ENCODE results near the gene DNAJC3.

The DNAJC3 gene

DNA sequence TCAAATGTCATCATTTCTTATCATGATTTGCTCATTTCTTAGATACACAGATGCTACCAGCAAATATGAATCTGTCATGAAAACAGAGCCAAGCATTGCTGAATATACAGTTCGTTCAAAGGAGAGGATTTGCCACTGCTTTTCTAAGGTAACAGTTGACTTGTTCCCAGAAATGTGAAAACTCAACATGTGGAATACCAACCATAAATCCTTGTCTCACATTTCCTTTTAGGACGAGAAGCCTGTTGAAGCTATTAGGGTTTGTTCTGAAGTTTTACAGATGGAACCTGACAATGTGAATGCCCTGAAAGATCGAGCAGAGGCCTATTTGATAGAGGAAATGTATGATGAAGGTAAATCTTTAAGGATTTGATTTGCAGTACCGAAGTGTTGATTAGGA is 86.7 kb downstream of the DNAJC3 start:
- Histone ChIP-seq H3K36me3 (replicated peaks in 1 of 2; ENCODE audit: control insufficient read depth in 2 of 2, insufficient read depth in 2 of 2, low read length in 2 of 2) (peaks cover 0 to 33% of the 10 kb centered on the region in 2 donors), H2AFZ (ENCODE audit: low read length) (no peak overlapping the region), H3K4me2 (ENCODE audit: insufficient read depth, low read length, poor library complexity, severe bottlenecking) (no peak overlapping the region), H3K14ac (ENCODE audit: low read length) (no peak overlapping the region), H3K4me3 (ENCODE audit: low read length in 2 of 2) (no peak overlapping the region), H3K18ac (ENCODE audit: low read length) (no peak overlapping the region), H3K4ac (ENCODE audit: low read length) (no peak overlapping the region), H2BK12ac (ENCODE audit: low read length) (no peak overlapping the region), H3K79me1 (ENCODE audit: low read depth, low read length) (no peaks in the 10 kb centered on the region), H2BK120ac (ENCODE audit: low read depth, low read length) (no peak overlapping the region), H3K9me3 (replicated peaks in 1 of 2; ENCODE audit: control insufficient read depth in 2 of 2, insufficient read depth in 1 of 2, low read depth in 1 of 2, low read length in 2 of 2) (no peaks in the 10 kb centered on the region), H2BK5ac (ENCODE audit: low read length) (no peak overlapping the region), H3K23ac (ENCODE audit: low read depth, low read length, poor library complexity) (no peak overlapping the region), H3K4me1 (ENCODE audit: control insufficient read depth in 2 of 2, insufficient read depth in 1 of 2, low read depth in 1 of 2, low read length in 2 of 2) (no peaks in the 10 kb centered on the region), H3K27ac (replicated peaks; ENCODE audit: low read length) (no peak overlapping the region), H4K8ac (ENCODE audit: low read depth, low read length) (no peak overlapping the region), H2BK15ac (ENCODE audit: low read length) (no peak overlapping the region), H3K9ac (ENCODE audit: low read depth, low read length, poor library complexity) (no peak overlapping the region), H4K91ac (ENCODE audit: low read depth, low read length, poor library complexity) (no peak overlapping the region), H3K27me3 (ENCODE audit: control insufficient read depth in 3 of 3, insufficient read depth in 3 of 3, low read depth in 1 of 3, low read length in 3 of 3) (no peaks in the 10 kb centered on the region), H2AK5ac (ENCODE audit: low read depth, low read length) (no peak overlapping the region)
- DNase-seq (ENCODE audit: low spot score): no peak
- WGBS, 2 donors (ENCODE audit: extremely low coverage in 2 of 2, insufficient read length in 2 of 2, insufficient replicate concordance in 1 of 2): no CpG with 5 or more reads among the region's 4 CpGs

- Histone ChIP-seq H3K4ac (ENCODE audit: low read length) (no peak overlapping the region), H3K9ac (ENCODE audit: low read depth, low read length, poor library complexity) (no peak overlapping the region), H3K79me1 (ENCODE audit: low read depth, low read length) (no peaks in the 10 kb centered on the region), H2AK5ac (ENCODE audit: low read depth, low read length) (no peak overlapping the region), H3K14ac (ENCODE audit: low read length) (no peak overlapping the region), H2BK15ac (ENCODE audit: low read length) (no peak overlapping the region), H3K4me1 (ENCODE audit: control insufficient read depth in 2 of 2, insufficient read depth in 1 of 2, low read depth in 1 of 2, low read length in 2 of 2) (no peaks in the 10 kb centered on the region), H3K18ac (ENCODE audit: low read length) (no peak overlapping the region), H3K4me2 (ENCODE audit: insufficient read depth, low read length, poor library complexity, severe bottlenecking) (no peak overlapping the region), H3K36me3 (replicated peaks in 1 of 2; ENCODE audit: control insufficient read depth in 2 of 2, insufficient read depth in 2 of 2, low read length in 2 of 2) (peaks cover 0 to 5% of the 10 kb centered on the region in 2 donors), H3K4me3 (ENCODE audit: low read length in 2 of 2) (no peak overlapping the region), H3K9me3 (replicated peaks in 1 of 2; ENCODE audit: control insufficient read depth in 2 of 2, insufficient read depth in 1 of 2, low read depth in 1 of 2, low read length in 2 of 2) (no peaks in the 10 kb centered on the region), H4K91ac (ENCODE audit: low read depth, low read length, poor library complexity) (no peak overlapping the region), H2BK5ac (ENCODE audit: low read length) (no peak overlapping the region), H2BK120ac (ENCODE audit: low read depth, low read length) (no peak overlapping the region), H3K27ac (replicated peaks; ENCODE audit: low read length) (no peak overlapping the region), H3K27me3 (ENCODE audit: control insufficient read depth in 3 of 3, insufficient read depth in 3 of 3, low read depth in 1 of 3, low read length in 3 of 3) (no peaks in the 10 kb centered on the region), H4K8ac (ENCODE audit: low read depth, low read length) (no peak overlapping the region), H3K23ac (ENCODE audit: low read depth, low read length, poor library complexity) (no peak overlapping the region), H2AFZ (ENCODE audit: low read length) (no peak overlapping the region), H2BK12ac (ENCODE audit: low read length) (no peak overlapping the region)
- no CpG with 5 or more reads among the region's 4 CpGs for whole genome bisulfite sequencing, 2 donors (ENCODE audit: extremely low coverage in 2 of 2, insufficient read length in 2 of 2, insufficient replicate concordance in 1 of 2)
- no peak for DNase-seq (ENCODE audit: low spot score)
Observed at GRCh38 chr13:95771905-95772304, 95.0 kb downstream of the DNAJC3 start.

DNA sequence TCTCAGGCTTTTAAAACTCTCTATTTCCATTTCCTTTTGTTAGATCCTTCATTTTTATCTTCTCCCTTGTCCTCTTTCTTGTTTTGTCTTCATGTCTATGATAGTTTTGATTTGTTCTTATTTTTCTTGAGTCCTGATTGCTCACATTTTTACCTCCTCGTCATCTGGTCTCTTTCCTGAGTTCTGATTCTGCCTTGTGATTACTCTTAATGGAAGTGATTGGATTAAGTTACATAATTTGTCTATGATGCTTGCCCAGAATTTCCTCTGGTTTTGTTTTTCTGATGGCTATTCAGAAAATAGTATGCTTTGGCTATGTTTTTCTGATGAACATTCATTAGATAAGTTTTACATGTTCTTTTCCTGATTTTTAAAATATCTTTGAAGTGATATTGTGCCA is 102.6 kb downstream of the DNAJC3 start:
- Histone ChIP-seq H3K4me1 (ENCODE audit: control insufficient read depth in 2 of 2, insufficient read depth in 1 of 2, low read depth in 1 of 2, low read length in 2 of 2) (no peaks in the 10 kb centered on the region), H2AFZ (ENCODE audit: low read length) (no peak overlapping the region), H3K79me1 (ENCODE audit: low read depth, low read length) (no peaks in the 10 kb centered on the region), H2BK5ac (ENCODE audit: low read length) (no peak overlapping the region), H3K9ac (ENCODE audit: low read depth, low read length, poor library complexity) (no peak overlapping the region), H3K4me2 (ENCODE audit: insufficient read depth, low read length, poor library complexity, severe bottlenecking) (no peak overlapping the region), H2BK15ac (ENCODE audit: low read length) (no peak overlapping the region), H3K14ac (ENCODE audit: low read length) (no peak overlapping the region), H4K8ac (ENCODE audit: low read depth, low read length) (no peak overlapping the region), H3K27ac (replicated peaks; ENCODE audit: low read length) (no peak overlapping the region), H3K9me3 (replicated peaks in 1 of 2; ENCODE audit: control insufficient read depth in 2 of 2, insufficient read depth in 1 of 2, low read depth in 1 of 2, low read length in 2 of 2) (no peaks in the 10 kb centered on the region), H3K4ac (ENCODE audit: low read length) (no peak overlapping the region), H3K18ac (ENCODE audit: low read length) (no peak overlapping the region), H3K36me3 (replicated peaks in 1 of 2; ENCODE audit: control insufficient read depth in 2 of 2, insufficient read depth in 2 of 2, low read length in 2 of 2) (peaks cover 0 to 9% of the 10 kb centered on the region in 2 donors), H4K91ac (ENCODE audit: low read depth, low read length, poor library complexity) (no peak overlapping the region), H2BK12ac (ENCODE audit: low read length) (no peak overlapping the region), H3K4me3 (ENCODE audit: low read length in 2 of 2) (no peak overlapping the region), H2AK5ac (ENCODE audit: low read depth, low read length) (no peak overlapping the region), H2BK120ac (ENCODE audit: low read depth, low read length) (no peak overlapping the region), H3K23ac (ENCODE audit: low read depth, low read length, poor library complexity) (no peak overlapping the region), H3K27me3 (ENCODE audit: control insufficient read depth in 3 of 3, insufficient read depth in 3 of 3, low read depth in 1 of 3, low read length in 3 of 3) (no peaks in the 10 kb centered on the region)
- DNase-seq (ENCODE audit: low spot score): no peak
- WGBS, 2 donors (ENCODE audit: extremely low coverage in 2 of 2, insufficient read length in 2 of 2, insufficient replicate concordance in 1 of 2): no CpG with 5 or more reads among the region's 1 CpG

DNA sequence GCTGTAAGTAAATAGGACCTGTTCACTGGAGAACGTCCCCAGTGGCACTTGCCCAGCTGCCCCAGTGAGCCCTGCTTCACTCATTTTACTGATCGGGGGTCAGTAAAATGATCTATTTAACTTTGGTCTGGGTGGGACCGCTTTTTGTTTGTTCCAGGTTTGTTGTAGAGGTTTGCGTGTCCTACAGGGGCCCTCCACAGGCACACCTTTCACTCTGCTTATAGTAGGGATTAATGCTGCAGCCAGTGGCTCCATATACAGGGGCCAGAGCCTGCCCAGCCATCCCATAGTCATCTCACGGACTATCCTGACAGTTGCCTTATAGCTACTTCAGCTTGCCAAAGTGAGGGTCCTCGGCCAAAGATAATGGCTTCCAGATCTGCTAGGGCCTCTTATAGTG is 104.1 kb downstream of the DNAJC3 start:
- WGBS, 2 donors (ENCODE audit: extremely low coverage in 2 of 2, insufficient read length in 2 of 2, insufficient replicate concordance in 1 of 2): no CpG with 5 or more reads among the region's 6 CpGs
- H4K91ac ChIP-seq (ENCODE audit: low read depth, low read length, poor library complexity): no peak overlapping the region
- no peak overlapping the region for H3K4me2 ChIP-seq (ENCODE audit: insufficient read depth, low read length, poor library complexity, severe bottlenecking)
- no peak overlapping the region for H2AK5ac ChIP-seq (ENCODE audit: low read depth, low read length)
- no peaks in the 10 kb centered on the region for H3K27me3 ChIP-seq (ENCODE audit: control insufficient read depth in 3 of 3, insufficient read depth in 3 of 3, low read depth in 1 of 3, low read length in 3 of 3)
- no peak overlapping the region for H3K4ac ChIP-seq (ENCODE audit: low read length)
- H2AFZ ChIP-seq (ENCODE audit: low read length): no peak overlapping the region
- H3K18ac ChIP-seq (ENCODE audit: low read length): no peak overlapping the region
- DNase-seq (ENCODE audit: low spot score): no peak
- H2BK15ac ChIP-seq (ENCODE audit: low read length): no peak overlapping the region
- H3K4me3 ChIP-seq (ENCODE audit: low read length in 2 of 2): no peak overlapping the region
- H3K36me3 ChIP-seq (replicated peaks in 1 of 2; ENCODE audit: control insufficient read depth in 2 of 2, insufficient read depth in 2 of 2, low read length in 2 of 2): peaks cover 0 to 9% of the 10 kb centered on the region in 2 donors
- H3K79me1 ChIP-seq (ENCODE audit: low read depth, low read length): no peaks in the 10 kb centered on the region
- no peaks in the 10 kb centered on the region for H3K4me1 ChIP-seq (ENCODE audit: control insufficient read depth in 2 of 2, insufficient read depth in 1 of 2, low read depth in 1 of 2, low read length in 2 of 2)
- H2BK120ac ChIP-seq (ENCODE audit: low read depth, low read length): no peak overlapping the region
- peak overlapping the region; percentile 32 for H3K14ac ChIP-seq (ENCODE audit: low read length)
- H3K9me3 ChIP-seq (replicated peaks in 1 of 2; ENCODE audit: control insufficient read depth in 2 of 2, insufficient read depth in 1 of 2, low read depth in 1 of 2, low read length in 2 of 2): no peaks in the 10 kb centered on the region
- no peak overlapping the region for H3K23ac ChIP-seq (ENCODE audit: low read depth, low read length, poor library complexity)
- H2BK5ac ChIP-seq (ENCODE audit: low read length): no peak overlapping the region
- no peak overlapping the region for H2BK12ac ChIP-seq (ENCODE audit: low read length)
- H3K27ac ChIP-seq (replicated peaks; ENCODE audit: low read length): no peak overlapping the region
- H4K8ac ChIP-seq (ENCODE audit: low read depth, low read length): no peak overlapping the region
- no peak overlapping the region for H3K9ac ChIP-seq (ENCODE audit: low read depth, low read length, poor library complexity)

All from neuronal stem cell (in vitro differentiated cells).